Hematopoietic multipotent progenitor cell (in vitro differentiated cells): Measurements from ENCODE around the gene SLC9A9. TPM values are rescaled to one million over a fixed set of nuclear protein-coding genes. Genes with fewer than 3 reads are reported as not detected.

Experiments
- total RNA-seq: library from RNA; depleted of rRNA; stranded (reverse); fragments of >200 nt; gene quantifications from one replicate; pipeline ENCODE4 v1.2.3, GENCODE V29; 2012

Gene SLC9A9
- total RNA-seq, 1 donor, result 9.7 TPM

Other genes starting within 250 kb of the SLC9A9 start
- gene DIPK2A, start 123.4 kb upstream of the SLC9A9 start, total RNA-seq, result 47.1 TPM